HepG2 (cell line): ENCODE data around the gene P2RX1. TPM values are rescaled to one million over a fixed set of nuclear protein-coding genes. Genes with fewer than 3 reads are reported as not detected.

Source experiments
- HMG20A ChIP-seq: IDR thresholded peaks from 2 replicates; pipeline ENCODE4 v1.6.1; 2016; ENCODE audit warnings: borderline replicate concordance
- KMT2A ChIP-seq: sonication (generic); formaldehyde crosslinking; IDR thresholded peaks from 2 replicates; pipeline ENCODE4 v1.4.0; 2020; ENCODE audit warnings: missing genetic modification reagents
- SIX1 ChIP-seq: sonication (generic); formaldehyde crosslinking; IDR thresholded peaks from 2 replicates; pipeline ENCODE4 v1.4.0; 2020; ENCODE audit warnings: missing genetic modification reagents, borderline replicate concordance
- TCF7L2 ChIP-seq: IDR thresholded peaks from 2 replicates; pipeline ENCODE4 v1.6.1; 2011; ENCODE audit warnings: mild to moderate bottlenecking, low read depth, low read length, moderate library complexity
- ZBTB2 ChIP-seq: sonication (generic); formaldehyde crosslinking; IDR thresholded peaks from 2 replicates; pipeline ENCODE4 v1.8.0; 2022; ENCODE audit warnings: low read depth, missing genetic modification reagents
- ZNF142 ChIP-seq: sonication (generic); formaldehyde crosslinking; IDR thresholded peaks from 2 replicates; pipeline ENCODE4 v1.4.0; 2020; ENCODE audit warnings: missing genetic modification reagents
- ZNF280B ChIP-seq: sonication (generic); formaldehyde crosslinking; IDR thresholded peaks from 2 replicates; pipeline ENCODE4 v1.5.0; 2020; ENCODE audit warnings: missing genetic modification reagents, mild to moderate bottlenecking, borderline replicate concordance
- ZNF513 ChIP-seq: sonication (generic); formaldehyde crosslinking; conservative IDR thresholded peaks from 2 replicates; pipeline ENCODE4 v1.5.0; 2020; ENCODE audit warnings: missing genetic modification reagents
- ZSCAN20 ChIP-seq: sonication (generic); formaldehyde crosslinking; IDR thresholded peaks from 2 replicates; pipeline ENCODE4 v1.4.0; 2020; ENCODE audit warnings: missing genetic modification reagents, mild to moderate bottlenecking, borderline replicate concordance
- ZSCAN9 ChIP-seq: IDR thresholded peaks from 2 replicates; pipeline ENCODE4 v1.6.1; 2016; ENCODE audit warnings: borderline replicate concordance
- polyA plus RNA-seq, 8 experiments: library from polyadenylated mRNA; depleted of rRNA in 3 of 8; stranded (reverse) in 7 of 8; unstranded in 1 of 8; fragments of >200 nt; fragmentation: Illumina TruSeq in 4 of 8; extraction: Trizol in 4 of 8; gene quantifications; 2 replicates each; pipeline versions ENCODE4 v1.2.1 to v1.2.3, GENCODE V29; 2011 to 2016; ENCODE audit warnings: low read depth in 4 of 8, missing spikeins in 1 of 8, mixed read lengths in 1 of 8; ENCODE audit not compliant: insufficient read depth in 1 of 8
- total RNA-seq, 5 experiments: library from RNA; depleted of rRNA; stranded (reverse); fragments of >200 nt; fragmentation: Illumina TruSeq; extraction: Trizol; gene quantifications; 2 replicates each; pipeline ENCODE4 v1.2.3, GENCODE V29; 2016; ENCODE audit warnings: low read depth in 1 of 5

P2RX1 gene
- total and polyA plus RNA-seq, 2 of the 13 experiments (the other 11 are each of a cell fraction or from before 2014, with no cell fraction given): 0.04 to 0.50 TPM

- TF ChIP-seq ZNF513 (CRISPR knock-in tag) (no peak), ZNF142 (CRISPR knock-in tag) (no peak), TCF7L2 (no peak), ZSCAN20 (CRISPR knock-in tag) (no peak), ZNF280B (CRISPR knock-in tag) (no peak), KMT2A (CRISPR knock-in tag) (no peak), ZBTB2 (CRISPR knock-in tag) (no peak), HMG20A (CRISPR knock-in tag) (no peak), SIX1 (no peak), ZSCAN9 (CRISPR knock-in tag) (no peak)
Observed at GRCh38 chr17:3870871-3871306, 45.4 kb downstream of the P2RX1 start (continued).
